Loucy (cell line): ENCODE data around the gene KIF26A.

Experiments
- CTCF ChIP-seq: fragments of 200-600 bp; sonication (generic); conservative IDR thresholded peaks from 2 replicates; pipeline ENCODE4 v1.5.1; 2014; ENCODE audit warnings: mild to moderate bottlenecking, antibody characterized with exemption, low read length
- EZH2phosphoT487 ChIP-seq: fragments of 200-600 bp; IDR thresholded peaks from 2 replicates; pipeline ENCODE4 v1.6.1; 2018; ENCODE audit warnings: antibody characterized with exemption, mild to moderate bottlenecking, moderate library complexity, borderline replicate concordance

DNA sequence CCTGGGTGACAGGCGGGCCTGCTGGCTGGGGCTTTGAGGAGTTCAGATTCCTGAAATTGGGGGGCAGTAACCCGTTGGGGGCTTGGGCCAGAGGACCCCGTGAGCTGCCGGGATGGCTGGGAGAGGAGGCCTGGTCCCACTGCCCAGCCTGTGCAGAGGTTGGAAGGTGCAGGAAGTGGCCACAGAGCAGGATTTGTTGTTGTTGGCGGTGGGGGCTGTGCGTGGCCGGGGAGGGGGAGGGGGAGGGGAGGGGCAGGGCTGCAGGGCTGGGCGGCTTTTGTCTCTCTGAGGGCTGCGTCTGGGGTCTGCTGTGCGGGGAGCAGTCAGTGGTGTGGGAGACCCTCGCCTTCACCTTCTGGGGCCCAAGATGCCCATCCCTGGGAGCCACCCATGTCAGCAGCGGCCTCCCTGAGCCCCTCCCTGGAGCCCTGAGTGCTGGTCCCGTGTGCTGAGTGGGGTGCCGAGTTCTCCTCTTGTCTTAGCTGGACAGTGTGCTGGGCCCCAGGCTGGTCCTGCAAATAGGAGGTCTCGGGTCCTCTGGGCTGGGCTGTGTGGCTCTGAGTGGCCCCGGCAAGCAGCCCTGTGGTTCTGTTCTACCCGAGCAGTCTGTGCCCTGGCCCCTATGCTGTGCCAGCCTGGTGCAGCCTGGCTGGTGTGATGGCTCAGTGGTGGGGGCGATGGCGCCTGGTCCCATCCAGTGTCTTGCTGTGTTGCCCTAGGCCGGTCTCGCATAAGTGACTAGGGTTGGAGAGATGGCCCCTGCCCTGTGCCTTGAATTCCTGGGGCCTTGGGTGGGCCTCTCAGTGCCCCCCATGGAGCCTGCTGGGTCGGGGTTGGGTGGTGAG lies 10.3 kb downstream of the KIF26A start:
- TF ChIP-seq CTCF (no peak), EZH2phosphoT487 (no peak)
